ENCODE measurements around the gene SUCLG1. TPM values are rescaled to one million over a fixed set of nuclear protein-coding genes. Genes with fewer than 3 reads are reported as not detected.
"Not testable (repeated sequence)": the region's sequence is repeated elsewhere in the genome, so short reads cannot be mapped to it uniquely, and the experiment has no call there.

The SUCLG1 gene
- total RNA-seq, 2 experiments from 2014 or later = 70.3 to 70.4 TPM

DNA sequence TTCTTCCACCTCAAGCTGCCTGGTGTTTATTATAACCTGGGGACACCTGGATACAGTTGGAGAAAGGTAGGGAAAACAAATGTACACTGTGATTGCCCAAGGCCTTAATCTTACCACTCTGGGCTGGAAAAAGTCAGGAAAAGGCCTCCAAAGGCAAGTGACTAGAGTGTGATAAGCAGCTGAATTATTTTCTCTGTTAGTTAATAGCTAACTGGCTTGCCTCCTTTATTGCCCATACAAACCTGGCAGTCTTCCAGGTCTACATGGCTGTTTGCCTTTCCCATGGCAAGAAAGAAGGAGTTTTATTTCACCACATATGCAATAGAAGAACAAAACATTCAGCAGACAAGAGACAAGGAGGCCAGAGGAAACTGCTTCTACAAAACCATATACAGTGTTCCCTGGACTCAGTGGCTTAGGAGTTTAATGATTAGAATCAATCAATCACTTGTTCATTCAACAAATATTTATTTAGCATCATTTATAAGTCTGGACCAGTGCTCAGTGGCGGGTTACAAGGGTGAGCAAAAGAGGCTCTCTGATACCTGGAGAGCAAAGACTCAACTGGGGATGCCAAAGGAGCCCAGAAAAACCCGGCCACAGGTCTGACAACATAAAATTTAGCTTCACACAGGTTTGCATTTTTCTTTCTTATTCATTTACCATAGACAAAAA lies 27.5 kb upstream of the SUCLG1 start:
- Mint-ChIP-seq H3K27ac (no peak overlapping the region), H3K9me3 (no peaks in the 10 kb centered on the region), H3K4me1 (ENCODE audit: low read depth) (peaks cover 9% of the 10 kb centered on the region), H3K4me3 (no peak overlapping the region), H3K27me3 (no peaks in the 10 kb centered on the region), H3K36me3 (no peaks in the 10 kb centered on the region)
- ChIA-PET POLR2A (no interaction called here), CTCF (no interaction called here)
- intact Hi-C loops (cut with micrococcal nuclease) = no loop called here
- DNase-seq = no peak

DNA sequence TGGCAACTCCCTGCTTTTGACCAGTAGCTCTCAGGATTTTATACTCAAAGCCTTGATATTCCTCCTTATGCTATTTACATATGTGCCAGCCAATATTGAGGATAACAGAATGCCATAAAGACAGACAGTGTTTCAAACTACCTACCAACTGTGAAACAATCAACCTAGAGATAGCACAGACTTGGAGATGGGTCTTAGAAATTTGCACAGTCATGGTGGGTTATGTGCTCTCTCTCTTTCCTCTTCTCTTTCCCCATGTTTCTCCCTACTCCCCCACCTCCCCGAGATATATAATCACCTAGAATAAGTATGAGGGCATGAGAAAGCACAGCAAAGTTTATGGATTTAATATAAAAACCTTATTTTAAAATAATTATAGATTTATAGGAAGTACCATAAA lies 24.2 kb upstream of the SUCLG1 start:
- no peak overlapping the region for H3K27ac Mint-ChIP-seq
- ChIA-PET POLR2A (interaction anchor here (1.0 kb wide), 1 partner anchor 8 kb away, joined by 4 read pairs; no protein-coding TSS in a partner anchor), CTCF (interaction anchor here (0.7 kb wide), 1 partner anchor 21 kb away, joined by 3 read pairs; no protein-coding TSS in a partner anchor)
- no peaks in the 10 kb centered on the region for H3K9me3 Mint-ChIP-seq
- intact Hi-C loops (cut with micrococcal nuclease) = no loop called here
- no peaks in the 10 kb centered on the region for H3K36me3 Mint-ChIP-seq
- no peaks in the 10 kb centered on the region for H3K27me3 Mint-ChIP-seq
- peaks cover 17% of the 10 kb centered on the region for H3K4me1 Mint-ChIP-seq (ENCODE audit: low read depth)
- no peak for DNase-seq
- no peak overlapping the region for H3K4me3 Mint-ChIP-seq

DNA sequence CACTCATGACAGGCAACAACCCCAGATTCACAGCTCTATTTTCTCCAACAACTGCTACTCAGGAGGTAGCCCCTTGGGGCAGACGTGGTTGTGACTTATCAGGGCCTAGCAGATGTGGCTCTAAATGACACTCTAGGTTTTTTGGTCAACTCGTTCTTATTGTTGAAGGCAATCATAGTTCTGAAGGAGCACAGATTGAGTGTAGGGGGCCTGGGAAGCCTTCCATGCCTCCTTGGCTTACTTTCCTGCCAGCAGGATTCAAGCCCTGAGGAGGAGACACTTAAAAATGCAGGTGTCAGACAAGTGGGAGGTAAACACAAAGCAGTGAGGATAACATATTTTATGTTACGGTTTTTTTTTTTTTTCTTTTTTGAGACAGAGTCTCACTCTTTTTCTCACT lies 23.5 kb upstream of the SUCLG1 start:
- Mint-ChIP-seq H3K4me1 (ENCODE audit: low read depth) (peaks cover 17% of the 10 kb centered on the region), H3K27ac (no peak overlapping the region), H3K36me3 (peaks cover 4% of the 10 kb centered on the region), H3K9me3 (peaks cover 2% of the 10 kb centered on the region), H3K27me3 (no peaks in the 10 kb centered on the region), H3K4me3 (no peak overlapping the region)
- DNase-seq = no peak
- intact Hi-C loops (cut with micrococcal nuclease) = no loop called here
- POLR2A ChIA-PET = interaction anchor here (1.0 kb wide), 1 partner anchor 9 kb away, joined by 4 read pairs; no protein-coding TSS in a partner anchor
- CTCF ChIA-PET = interaction anchor here (0.7 to 0.8 kb wide), 2 partner anchors 11 to 20 kb away, joined by 3 read pairs; no protein-coding TSS in a partner anchor

DNA sequence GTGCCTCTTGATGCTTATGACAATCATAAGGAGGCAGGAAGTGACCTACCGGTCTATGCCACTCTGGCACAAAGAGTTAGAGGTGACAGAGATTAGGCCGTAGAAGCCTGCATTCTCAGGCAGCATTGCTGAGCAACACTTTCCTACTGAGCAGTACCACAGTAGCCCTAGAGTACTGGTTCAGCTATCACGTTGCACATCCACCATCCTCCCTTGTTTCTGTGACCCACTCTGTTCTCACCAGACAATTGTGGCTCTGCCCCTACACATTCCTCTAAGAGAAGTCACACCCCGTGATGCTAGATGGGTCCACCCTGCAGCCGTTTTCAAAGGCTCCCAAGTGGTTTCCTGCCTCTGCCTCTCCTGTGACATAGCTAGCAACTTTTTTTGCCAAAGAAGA lies 22.6 kb upstream of the SUCLG1 start:
- intact Hi-C loops (cut with micrococcal nuclease) = loop anchor here (1.0 kb wide), 1 partner anchor 22 kb away; the partner anchor contains the start of gene SUCLG1
- Mint-ChIP-seq H3K9me3 (peaks cover 10% of the 10 kb centered on the region), H3K4me3 (no peak overlapping the region), H3K27ac (peak overlapping the region; percentile 38), H3K36me3 (peaks cover 6% of the 10 kb centered on the region), H3K27me3 (no peaks in the 10 kb centered on the region), H3K4me1 (ENCODE audit: low read depth) (peaks cover 17% of the 10 kb centered on the region)
- ChIA-PET CTCF (interaction anchor here (0.8 kb wide), 2 partner anchors 11 to 445 kb away, joined by 3 read pairs; no protein-coding TSS in a partner anchor), POLR2A (no interaction called here)
- peak; percentile 41 for DNase-seq

DNA sequence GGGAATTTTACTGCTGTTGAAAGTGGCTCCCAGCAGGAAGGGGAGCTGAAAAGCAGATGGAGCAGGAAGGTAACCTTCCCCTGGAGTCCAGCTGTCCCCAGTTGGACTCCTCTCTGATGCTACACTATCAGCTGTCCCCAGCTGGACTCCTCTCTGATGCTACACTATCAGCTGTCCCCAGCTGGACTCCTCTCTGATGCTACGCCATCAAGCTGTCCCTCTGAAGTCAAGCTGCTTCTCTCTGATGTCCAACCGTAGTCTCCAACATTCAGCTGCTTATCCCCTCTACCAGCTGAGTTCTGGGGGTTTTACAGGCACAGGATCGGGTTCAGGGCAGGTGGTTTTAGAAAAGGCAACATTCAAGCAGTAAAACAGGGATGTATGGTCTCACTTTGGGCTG lies 19.8 kb upstream of the SUCLG1 start:
- H3K9me3 Mint-ChIP-seq = peaks cover 16% of the 10 kb centered on the region
- intact Hi-C loops (cut with micrococcal nuclease) = no loop called here
- POLR2A ChIA-PET = no interaction called here
- H3K27ac Mint-ChIP-seq = no peak overlapping the region
- H3K4me3 Mint-ChIP-seq = no peak overlapping the region
- no peaks in the 10 kb centered on the region for H3K27me3 Mint-ChIP-seq
- peaks cover 6% of the 10 kb centered on the region for H3K36me3 Mint-ChIP-seq
- CTCF ChIA-PET = interaction anchor here (1.4 kb wide), 1 partner anchor 11 kb away, joined by 4 read pairs; no protein-coding TSS in a partner anchor
- H3K4me1 Mint-ChIP-seq (ENCODE audit: low read depth) = peaks cover 17% of the 10 kb centered on the region
- DNase-seq = no peak

DNA sequence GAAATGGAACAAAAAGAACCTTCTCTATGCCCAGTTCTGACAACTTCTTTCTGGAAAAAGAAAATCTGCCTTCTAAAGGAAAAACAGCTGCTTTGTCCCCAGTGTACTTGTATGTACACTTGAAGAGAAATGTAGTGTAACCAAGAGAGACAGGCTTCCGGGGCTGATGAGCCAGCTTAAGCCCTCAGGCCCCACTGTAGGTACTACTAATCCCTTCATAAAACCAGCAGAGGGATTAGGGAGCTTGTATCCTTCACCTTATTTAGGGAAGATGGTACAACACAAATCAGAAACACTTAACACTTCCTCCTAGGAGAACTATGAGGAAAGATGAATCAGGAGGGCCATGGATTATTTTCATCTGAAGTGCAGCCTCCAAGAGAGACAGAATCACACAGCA lies 18.8 kb upstream of the SUCLG1 start:
- ChIA-PET CTCF (interaction anchor here (1.4 kb wide), 1 partner anchor 10 kb away, joined by 4 read pairs; no protein-coding TSS in a partner anchor), POLR2A (no interaction called here)
- intact Hi-C loops (cut with micrococcal nuclease) = no loop called here
- no peak for DNase-seq
- no peak overlapping the region for H3K27ac Mint-ChIP-seq
- peaks cover 6% of the 10 kb centered on the region for H3K36me3 Mint-ChIP-seq
- peaks cover 17% of the 10 kb centered on the region for H3K4me1 Mint-ChIP-seq (ENCODE audit: low read depth)
- no peaks in the 10 kb centered on the region for H3K27me3 Mint-ChIP-seq
- H3K4me3 Mint-ChIP-seq = no peak overlapping the region
- peaks cover 16% of the 10 kb centered on the region for H3K9me3 Mint-ChIP-seq

DNA sequence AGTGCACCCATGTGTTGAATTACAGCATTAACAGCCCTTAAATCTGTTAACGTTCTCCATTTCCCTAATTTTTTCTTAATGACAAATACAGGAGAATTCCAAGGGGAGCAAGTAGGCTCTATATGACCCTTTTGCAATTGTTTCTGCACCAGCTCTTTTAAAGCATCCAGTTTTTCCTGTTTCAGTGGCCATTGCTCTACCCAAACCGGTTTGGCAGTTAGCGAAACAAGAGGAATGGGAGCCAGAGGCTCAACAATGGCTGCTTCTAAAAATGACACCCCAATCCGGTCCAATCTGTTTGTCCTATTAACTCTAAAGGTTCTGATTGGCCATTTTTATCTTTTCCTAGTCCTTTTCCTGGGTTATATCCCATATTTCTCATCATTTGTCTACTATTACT lies 15.1 kb upstream of the SUCLG1 start:
- CTCF ChIA-PET = no interaction called here
- POLR2A ChIA-PET = no interaction called here
- no peaks in the 10 kb centered on the region for H3K4me1 Mint-ChIP-seq (ENCODE audit: low read depth)
- peaks cover 9% of the 10 kb centered on the region for H3K36me3 Mint-ChIP-seq
- no peak for DNase-seq
- peaks cover 18% of the 10 kb centered on the region for H3K9me3 Mint-ChIP-seq
- H3K27ac Mint-ChIP-seq = no peak overlapping the region
- H3K4me3 Mint-ChIP-seq = no peak overlapping the region
- intact Hi-C loops (cut with micrococcal nuclease) = no loop called here
- H3K27me3 Mint-ChIP-seq = no peaks in the 10 kb centered on the region

DNA sequence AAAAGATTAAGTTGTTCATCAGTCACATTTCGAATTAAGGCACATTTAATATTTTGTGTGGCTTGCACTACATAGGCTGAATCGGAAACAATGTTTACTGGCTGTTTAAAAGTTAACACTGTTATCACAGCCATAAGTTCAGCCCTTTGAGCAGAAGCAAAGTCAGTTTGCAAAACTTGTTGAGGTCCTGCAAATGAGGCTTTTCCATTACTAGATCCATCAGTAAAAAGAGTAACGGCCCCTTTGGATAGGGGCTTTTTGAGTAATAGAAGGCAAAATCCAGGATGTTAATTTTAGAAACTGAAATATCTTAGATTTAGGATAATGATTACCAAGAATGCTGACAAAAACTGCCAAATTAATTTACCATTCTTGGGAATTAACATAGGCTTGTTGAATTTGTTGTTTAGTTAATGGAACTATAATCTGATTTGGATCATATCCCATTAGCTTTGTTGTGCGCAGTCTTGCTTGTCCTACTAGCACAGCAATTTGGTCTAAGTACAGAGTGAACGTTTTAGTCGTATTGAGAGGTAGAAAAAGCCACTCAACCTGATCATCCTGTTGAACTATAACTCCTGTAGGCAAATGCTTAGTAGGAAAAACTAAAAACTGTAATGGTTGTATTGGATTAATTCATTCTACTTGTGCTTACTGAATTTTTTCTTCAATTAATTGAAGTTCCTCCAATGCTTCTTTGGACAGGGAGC lies 13.9 kb upstream of the SUCLG1 start:
- DNase-seq = no peak
- no peak overlapping the region for H3K4me3 Mint-ChIP-seq
- POLR2A ChIA-PET = no interaction called here
- intact Hi-C loops (cut with micrococcal nuclease) = no loop called here
- peaks cover 9% of the 10 kb centered on the region for H3K36me3 Mint-ChIP-seq
- peaks cover 18% of the 10 kb centered on the region for H3K9me3 Mint-ChIP-seq
- no peaks in the 10 kb centered on the region for H3K4me1 Mint-ChIP-seq (ENCODE audit: low read depth)
- CTCF ChIA-PET = no interaction called here
- H3K27ac Mint-ChIP-seq = no peak overlapping the region
- no peaks in the 10 kb centered on the region for H3K27me3 Mint-ChIP-seq

DNA sequence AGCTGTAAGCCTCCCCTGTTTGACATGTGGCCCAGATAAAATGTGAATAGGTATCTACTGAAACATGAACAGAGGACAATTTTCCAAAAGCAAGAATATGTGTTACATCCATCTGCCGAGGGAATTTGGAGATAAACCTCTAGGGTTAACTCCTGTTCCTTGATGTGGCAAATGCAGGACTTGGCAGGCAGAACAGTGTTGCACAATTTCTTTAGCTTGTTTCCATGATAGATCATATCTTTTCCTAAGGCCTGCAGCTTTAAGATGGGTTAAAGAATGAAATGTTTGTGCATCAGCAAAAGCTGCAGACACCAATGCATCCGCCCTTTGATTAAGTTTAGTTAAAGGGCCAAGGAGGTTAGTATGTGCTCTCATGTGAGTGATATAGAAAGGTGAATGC lies 13.3 kb upstream of the SUCLG1 start:
- CTCF ChIA-PET; H3K27me3 Mint-ChIP-seq; H3K36me3 Mint-ChIP-seq; H3K4me1 Mint-ChIP-seq (ENCODE audit: low read depth); POLR2A ChIA-PET; H3K27ac Mint-ChIP-seq; H3K4me3 Mint-ChIP-seq; intact Hi-C loops (cut with micrococcal nuclease); DNase-seq: not testable (repeated sequence)
- H3K9me3 Mint-ChIP-seq = peaks cover 15% of the 10 kb centered on the region

DNA sequence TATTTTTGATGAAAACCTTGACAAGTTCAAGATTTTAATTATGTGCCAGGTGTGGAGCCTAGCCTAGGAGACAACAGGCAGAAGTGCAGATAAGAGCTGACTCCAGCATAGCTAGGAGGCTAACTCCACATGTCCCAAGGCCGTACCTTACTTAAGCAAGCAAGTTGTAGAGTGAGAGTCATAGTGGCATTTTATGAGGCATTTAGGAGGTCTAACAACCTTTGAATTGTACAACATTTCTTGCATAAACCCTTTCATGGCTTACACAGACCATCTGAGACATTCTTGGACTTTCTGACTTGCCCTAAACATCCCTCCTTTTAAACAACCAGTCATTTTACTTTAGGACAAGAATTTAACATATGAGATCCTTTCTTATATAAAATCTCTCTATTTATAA lies 8.3 kb upstream of the SUCLG1 start:
- peaks cover 13% of the 10 kb centered on the region for H3K9me3 Mint-ChIP-seq
- H3K36me3 Mint-ChIP-seq = peaks cover 7% of the 10 kb centered on the region
- POLR2A ChIA-PET = no interaction called here
- DNase-seq = no peak
- H3K27me3 Mint-ChIP-seq = no peaks in the 10 kb centered on the region
- H3K4me3 Mint-ChIP-seq = no peak overlapping the region
- intact Hi-C loops (cut with micrococcal nuclease) = no loop called here
- no peak overlapping the region for H3K27ac Mint-ChIP-seq
- CTCF ChIA-PET = interaction anchor here (1.6 kb wide), 1 partner anchor 11 kb away, joined by 4 read pairs; no protein-coding TSS in a partner anchor
- no peaks in the 10 kb centered on the region for H3K4me1 Mint-ChIP-seq (ENCODE audit: low read depth)

DNA sequence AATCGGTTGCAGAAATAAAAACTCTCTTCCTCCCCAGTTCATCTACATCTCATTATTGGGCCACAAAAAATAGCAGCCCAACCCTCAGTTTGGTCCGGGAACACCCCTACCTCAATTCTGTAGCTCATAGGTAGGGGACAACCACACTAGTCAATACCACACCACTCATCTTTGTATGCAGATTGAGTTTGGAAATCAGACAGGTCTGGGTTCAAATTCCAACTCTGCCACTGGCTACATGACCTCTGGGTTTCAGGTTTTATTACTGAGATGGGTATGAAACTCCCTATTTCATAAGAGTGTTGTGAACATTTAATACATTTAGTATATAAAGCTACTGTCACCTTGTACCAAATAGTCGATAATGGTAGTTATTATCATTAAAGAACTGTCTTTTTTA lies 2.2 kb upstream of the SUCLG1 start:
- intact Hi-C loops (cut with micrococcal nuclease) = no loop called here
- CTCF ChIA-PET = no interaction called here
- Mint-ChIP-seq H3K27me3 (no peaks in the 10 kb centered on the region), H3K4me1 (ENCODE audit: low read depth) (peaks cover 31% of the 10 kb centered on the region), H3K36me3 (peaks cover 1% of the 10 kb centered on the region), H3K4me3 (no peak overlapping the region), H3K27ac (no peak overlapping the region), H3K9me3 (peaks cover under 1% of the 10 kb centered on the region)
- POLR2A ChIA-PET = no interaction called here
- no peak for DNase-seq

DNA sequence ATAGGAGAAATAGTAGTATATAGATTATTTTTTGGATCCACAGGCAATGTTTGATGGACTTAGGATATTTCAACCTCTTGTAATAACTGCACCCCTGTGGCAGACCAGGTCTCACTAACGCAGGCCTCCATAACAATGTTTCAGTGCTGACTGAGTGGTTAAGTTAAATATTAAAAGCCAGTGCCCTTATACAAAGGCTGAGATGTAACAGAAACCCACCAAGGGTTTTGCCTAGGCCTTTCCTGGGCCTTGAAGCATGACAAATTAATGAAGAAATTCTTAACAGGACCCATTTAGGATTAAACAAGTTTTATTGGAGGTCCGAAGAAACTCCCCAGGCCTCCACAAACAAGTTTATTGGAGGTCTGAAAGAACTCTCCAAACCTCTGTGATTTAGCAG lies 1.6 kb upstream of the SUCLG1 start:
- ChIA-PET POLR2A (no interaction called here), CTCF (no interaction called here)
- intact Hi-C loops (cut with micrococcal nuclease) = no loop called here
- Mint-ChIP-seq H3K4me3 (no peak overlapping the region), H3K36me3 (peaks cover 1% of the 10 kb centered on the region), H3K9me3 (no peaks in the 10 kb centered on the region), H3K27ac (no peak overlapping the region), H3K4me1 (ENCODE audit: low read depth) (peaks cover 34% of the 10 kb centered on the region), H3K27me3 (no peaks in the 10 kb centered on the region)
- DNase-seq = no peak
